HG02623 (cell line): Measurements from ENCODE around the gene AP1M2.
"Not testable (repeated sequence)": the region's sequence is repeated elsewhere in the genome, so short reads cannot be mapped to it uniquely, and the experiment has no call there.

Experiments used
- ATAC-seq: cut with Tn5 transposase; IDR thresholded peaks from one replicate; pipeline ENCODE4 v1.9.1; 2021; ENCODE audit warnings: moderate library complexity; ENCODE audit not compliant: unreplicated experiment

AP1M2 gene

DNA sequence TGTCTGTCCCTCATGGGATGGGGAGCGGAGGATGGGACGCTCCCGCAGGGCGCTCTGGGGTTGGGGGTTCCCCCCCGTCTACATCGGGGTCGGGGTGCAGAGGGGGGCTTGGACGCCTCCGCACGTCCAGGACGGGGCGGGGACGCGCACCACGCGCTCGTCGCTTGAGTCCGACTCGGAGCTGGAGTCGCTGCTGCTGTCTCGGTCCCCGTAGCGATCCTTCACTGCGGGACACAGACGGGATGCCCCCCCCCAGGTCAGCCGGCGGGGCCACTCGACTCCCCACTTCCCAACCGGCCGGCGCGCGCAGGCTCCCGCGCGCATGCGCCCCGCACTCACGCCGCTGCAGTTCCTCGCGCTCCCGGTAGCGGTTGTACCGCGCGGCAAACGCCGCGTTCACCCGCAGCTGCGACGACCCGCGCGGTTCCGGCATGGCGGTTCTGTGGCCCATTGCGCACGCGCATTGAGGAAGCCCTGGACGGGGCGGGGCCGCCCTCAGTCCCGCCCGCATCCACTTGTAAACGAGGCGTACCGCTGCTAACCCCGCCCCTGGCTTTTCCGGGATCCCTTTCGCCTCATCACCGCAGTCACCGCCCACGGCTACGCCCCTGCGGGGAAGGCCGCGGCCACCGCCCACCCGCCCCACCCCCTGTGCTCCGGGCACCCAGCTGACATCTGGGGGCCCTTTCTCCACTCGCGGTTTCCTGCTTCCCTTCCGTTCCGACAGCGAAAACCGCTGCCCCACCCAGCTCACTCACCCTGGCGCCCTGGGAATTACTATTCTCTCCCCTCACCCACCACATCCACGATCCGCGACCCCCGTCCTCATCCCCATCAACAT lies 21.3 kb downstream of the AP1M2 start, which contains the start of gene KRI1:
Gene KRI1 (minus strand): TSS at position 444 of the 841 bp plus-strand sequence. CDS start 11 bp downstream, at position 433.
- ATAC-seq = peak; percentile 40

DNA sequence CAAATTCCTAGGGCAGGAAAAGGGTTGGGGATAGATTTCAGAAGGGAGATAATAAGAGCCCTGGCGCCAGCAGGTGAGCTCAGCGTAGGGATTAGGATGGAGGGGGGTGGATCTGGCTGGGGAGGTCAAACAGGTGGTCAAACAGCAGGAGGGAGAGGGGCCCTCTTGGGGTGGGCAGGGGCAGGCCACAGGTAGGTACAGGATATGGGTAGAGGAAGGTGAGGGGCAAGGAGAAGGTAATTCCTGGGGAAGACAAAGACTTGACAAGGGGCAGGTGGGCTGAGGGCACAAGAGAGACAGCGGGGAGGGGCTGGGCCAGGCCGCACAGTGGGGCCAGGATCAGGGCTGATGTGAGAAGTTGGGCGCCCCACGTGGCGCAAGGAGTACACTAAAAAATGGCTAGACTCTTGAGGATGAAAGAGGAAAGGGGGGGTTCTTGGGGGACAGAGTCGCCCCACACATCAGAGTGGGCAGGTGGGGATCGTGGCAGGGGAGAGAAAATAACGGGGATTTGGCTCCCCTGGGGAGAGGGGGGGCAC lies 22.0 kb downstream of the AP1M2 start:
- ATAC-seq = no peak

DNA sequence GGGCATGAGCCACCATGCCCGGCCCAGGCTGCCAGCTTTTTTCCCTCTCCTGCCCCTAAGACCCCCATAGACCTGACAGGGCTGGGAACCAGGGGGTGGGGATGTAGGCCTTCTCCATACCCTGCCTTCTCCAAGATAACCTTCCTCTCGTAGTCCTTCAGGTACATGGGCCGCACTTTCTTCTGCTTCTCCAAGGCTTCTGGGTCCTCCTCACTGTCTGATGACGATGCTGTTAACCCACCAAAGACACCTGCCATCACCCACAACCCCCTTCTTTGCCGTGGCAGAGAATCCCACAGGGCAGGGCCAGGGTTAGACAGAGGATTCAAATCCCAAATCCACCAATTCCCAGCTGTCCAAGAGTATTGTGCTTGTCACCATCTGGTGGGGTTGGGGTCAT lies 24.5 kb downstream of the AP1M2 start:
- no peak for ATAC-seq

DNA sequence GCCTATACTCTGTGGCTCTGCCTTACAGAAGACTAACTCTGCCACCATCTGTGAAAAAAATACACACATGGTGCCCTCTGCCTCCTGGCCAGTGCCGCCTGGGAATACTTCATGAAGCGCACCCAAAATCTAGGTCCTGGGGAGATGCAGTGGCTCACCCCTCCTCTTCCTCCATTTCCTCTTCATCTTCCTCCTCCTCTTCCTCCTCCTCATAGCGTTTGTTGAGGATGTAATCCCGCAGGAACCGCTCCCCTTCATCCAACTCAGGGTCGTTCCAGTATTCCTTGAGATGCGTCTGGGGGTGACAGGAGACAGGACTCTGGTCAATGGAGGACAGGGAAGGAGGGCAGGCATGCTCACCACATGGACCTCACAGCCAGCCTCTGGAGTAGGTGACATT lies 27.0 kb downstream of the AP1M2 start:
- ATAC-seq = no peak

DNA sequence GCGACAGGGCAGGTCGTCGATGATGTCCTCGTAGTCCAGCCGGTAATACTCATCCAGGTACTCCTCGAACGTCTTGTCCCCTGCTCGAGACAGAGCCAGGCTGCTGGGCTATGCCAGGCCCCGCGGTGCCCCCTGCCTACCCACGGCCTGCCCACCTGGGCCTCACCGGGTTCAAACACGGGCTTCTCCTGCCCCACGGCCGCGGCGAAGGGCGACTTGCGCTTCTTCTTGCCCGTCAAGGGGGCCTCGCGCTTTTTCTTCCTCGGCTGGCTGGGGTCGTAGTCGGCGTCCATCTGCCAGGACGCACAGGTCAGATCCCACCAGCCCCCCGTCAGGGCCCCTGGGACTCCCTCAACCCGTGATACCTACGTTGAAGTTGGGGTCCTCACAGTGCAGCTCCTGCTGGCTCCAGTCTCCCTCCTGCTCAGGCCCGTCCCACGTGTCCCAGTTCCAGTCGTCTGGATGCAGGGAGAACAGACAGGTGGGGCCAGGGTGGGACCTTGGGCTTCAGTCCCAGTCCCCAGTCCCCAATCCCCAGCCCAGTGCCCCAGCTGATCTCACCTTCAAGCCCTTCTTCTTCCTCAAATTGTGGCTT lies 29.4 kb downstream of the AP1M2 start:
- no peak for ATAC-seq

DNA sequence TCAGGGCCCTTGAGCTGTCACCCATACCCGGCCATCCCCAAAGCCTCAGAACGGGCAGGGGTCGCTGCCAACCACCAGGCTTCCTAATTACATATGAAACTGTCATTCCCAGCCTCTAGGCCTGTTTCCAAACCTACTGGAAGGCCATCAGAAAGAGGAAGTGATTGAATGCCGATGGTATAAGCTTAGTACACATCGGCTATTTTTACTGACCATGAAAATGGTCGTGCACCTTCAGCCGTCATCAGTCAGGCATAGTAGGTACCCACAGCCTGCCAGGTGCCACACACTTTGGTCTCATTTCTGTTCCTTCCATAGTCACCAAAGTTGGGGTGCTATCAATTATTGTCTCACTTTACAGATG lies 31.5 kb downstream of the AP1M2 start:
- ATAC-seq = no peak

DNA sequence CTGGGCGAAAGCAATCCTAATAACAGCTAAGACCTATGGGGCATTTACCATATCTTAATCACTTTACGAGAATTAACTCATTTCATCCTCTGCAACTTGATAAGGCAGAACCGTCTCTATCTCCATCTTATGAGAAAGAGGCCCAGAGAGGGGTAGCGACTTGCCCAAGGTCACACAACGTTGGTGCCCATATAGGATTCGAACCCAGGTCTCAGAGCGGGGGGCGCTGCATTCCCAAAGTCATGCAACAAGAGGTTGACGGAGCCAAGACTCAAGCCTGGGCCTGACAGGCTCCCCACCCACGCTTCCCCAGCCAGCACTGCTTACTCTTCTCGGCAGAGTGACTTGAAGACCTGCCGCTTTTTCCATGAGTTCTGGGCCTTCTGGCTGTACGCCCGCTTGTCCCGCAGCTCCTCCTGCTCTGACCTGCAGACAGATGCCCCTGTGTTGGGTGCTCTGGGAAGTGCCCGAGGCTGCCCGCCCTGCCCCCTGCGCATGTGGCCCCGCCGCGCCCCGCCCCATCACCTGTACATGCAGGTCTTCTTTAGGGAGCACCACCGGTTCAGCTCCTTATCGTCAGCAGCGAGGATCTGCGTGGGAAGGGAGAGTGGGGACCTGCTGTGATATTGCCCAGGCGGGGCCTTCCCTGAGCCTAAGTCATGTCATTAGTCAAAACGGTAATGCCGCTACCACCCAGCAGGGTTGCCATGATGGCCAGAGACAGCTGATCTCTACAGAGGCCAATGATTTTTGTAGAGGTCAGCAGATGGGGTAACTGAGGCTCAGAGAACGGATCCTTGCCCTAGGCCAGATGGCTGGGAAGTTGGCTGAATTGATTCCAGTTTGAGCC lies 32.1 kb downstream of the AP1M2 start:
- ATAC-seq = no peak

DNA sequence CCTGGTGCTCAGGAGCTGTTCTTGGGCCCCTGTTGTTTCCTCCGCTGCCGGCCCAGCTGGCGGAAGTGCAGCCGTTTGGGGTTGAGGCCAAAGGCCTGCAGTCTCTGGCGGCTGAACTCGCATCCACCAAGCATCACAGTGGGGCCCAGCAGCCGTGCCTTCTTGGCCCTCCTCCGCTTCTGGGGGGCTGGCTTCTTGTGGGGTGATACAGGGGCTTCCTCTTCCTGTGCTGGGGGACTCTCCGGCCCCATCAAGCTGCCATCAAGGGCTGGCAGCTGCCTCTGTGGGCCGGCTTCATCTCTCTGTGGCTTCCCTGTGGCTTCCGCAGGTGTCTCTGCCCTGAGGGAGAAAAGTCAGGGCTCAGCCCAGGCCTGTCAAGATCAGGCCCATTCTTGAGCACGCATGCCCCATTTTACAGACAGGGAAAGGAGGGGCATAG lies 33.1 kb downstream of the AP1M2 start:
- peak; percentile 57 for ATAC-seq

DNA sequence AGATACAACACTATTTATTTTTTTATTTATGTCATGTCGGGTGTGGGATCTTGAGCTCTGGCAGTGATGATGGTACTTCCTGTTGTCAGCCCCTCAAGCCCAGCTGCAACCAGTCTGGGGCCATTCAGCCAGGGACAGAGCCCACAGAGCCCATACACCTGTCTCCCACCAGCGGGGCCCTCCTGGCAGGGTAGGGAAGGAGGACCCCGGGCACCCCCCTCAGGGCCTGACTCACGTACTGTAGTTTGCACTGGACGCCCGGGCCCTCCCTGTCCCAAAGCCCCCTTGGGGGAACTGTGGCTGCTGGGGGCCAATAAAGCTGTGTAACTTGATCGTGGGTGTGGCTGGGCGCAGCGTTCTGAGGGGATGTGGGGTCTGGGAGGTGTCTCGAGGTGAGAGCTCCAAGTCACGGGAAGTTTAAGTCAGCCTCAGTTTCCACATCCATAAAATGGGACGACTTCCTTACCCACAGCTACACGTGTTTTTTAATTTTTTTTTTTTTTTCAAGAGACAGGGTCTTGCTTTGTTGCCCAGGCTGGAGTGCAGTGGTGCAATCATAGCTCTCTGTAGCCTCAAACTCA lies 33.9 kb downstream of the AP1M2 start:
- no peak for ATAC-seq

DNA sequence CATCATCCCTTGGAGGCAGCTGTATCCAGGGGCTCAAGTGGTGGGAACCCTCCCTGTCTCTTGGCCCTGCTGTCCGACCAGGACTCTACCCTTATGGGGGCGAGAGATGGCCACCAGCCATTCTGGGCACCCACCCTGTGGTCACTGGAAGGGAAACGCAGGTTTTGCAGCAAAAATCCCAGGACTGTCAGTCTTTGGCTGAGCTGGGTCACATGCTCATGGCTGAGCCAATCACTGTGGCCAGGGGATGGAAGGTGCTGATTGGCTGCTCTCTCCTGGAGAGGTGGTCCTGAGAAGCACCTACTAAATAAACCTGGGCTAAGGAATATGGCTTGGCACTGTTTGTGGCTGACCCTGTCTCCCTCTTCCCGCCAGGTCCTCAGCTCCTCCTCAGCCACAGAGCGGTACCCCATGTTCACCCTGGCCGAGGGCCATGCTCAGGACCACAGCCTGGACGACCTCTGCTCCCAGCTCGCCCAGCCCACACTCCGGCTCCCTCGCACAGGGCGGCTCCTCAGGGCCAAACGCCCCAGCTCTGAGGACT lies 34.5 kb downstream of the AP1M2 start:
- ATAC-seq = no peak

DNA sequence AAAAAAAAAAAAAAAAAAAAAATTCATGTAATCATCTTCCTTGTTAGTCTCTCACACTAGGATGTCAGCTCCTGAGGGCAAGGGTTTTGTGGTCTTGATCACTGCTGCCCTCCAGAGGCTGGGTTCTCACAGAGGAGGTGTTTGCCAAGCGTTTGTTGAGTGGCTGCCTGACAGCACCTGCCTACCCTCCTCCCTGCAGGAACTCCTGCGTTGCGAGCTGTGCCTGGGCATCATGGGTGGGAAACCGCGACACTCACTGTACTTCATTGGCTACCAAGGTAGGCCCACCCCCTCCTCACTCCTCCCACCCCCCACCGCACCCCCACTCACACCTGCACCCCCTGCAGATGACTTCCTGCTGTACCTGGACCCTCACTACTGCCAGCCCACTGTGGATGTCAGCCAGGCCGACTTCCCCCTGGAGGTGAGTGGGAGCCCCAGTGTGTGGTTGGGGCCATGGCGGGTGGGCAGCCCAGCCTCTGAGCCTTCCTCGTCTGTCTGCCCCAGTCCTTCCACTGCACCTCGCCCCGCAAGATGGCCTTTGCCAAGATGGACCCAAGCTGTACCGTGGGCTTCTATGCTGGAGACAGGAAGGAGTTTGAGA lies 35.3 kb downstream of the AP1M2 start:
- no peak for ATAC-seq

DNA sequence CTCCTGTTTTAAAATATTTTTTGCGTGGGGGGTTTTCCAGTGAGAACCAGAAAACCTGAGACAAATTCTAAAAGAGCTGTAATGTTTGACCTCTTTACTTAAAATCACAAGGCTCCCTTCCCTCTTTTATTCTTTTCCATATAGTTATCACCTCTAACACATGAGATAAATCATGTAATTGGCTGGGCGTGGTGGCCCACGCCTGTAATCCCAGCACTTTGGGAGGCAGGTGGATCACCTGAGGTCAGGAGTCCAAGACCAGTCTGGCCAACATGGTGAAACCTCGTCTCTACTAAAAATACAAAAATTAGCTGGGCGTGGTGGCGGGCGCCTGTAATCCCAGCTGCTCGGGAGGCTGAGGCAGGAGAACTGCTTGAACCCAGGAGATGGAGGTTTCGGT lies 36.1 kb downstream of the AP1M2 start:
- not testable (repeated sequence) for ATAC-seq

DNA sequence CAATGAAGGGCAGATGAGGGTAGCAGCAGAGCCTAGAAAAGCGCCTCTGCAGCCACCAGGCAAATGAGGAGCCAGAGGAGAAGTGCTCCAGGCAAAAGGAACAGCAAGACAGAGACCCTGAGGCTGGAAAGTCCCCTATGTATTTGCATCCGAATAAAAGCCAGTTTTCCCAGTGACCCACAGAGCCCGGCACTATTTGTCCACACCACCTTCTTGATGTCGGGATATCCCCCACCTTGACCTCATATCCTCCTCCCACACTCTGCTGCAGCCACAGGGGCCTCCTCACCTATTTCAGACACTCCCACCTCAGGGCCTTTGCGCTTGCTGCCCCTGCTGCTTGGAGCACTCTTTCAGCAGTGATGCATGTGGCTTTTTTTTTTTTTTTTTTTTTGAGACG lies 36.8 kb downstream of the AP1M2 start:
- no peak for ATAC-seq

DNA sequence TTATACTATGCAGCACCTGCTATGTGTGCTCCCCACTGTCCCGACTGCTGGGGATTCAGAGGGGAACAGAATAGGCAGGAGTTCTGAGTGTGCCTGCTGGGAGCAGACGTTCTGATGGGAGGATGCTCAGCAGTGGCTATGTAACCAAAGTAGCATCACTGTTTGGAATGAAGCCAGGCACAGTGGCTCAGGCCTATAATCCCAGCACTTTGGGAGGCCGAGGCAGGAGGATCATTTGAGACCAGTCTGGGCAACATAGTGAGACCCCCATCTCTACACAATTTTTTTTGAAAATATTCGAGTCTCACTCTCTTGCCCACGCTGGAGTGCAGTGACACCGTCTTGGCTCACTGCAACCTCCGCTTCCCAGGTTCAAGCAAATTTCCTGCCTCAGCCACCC lies 37.4 kb downstream of the AP1M2 start:
- ATAC-seq = no peak

DNA sequence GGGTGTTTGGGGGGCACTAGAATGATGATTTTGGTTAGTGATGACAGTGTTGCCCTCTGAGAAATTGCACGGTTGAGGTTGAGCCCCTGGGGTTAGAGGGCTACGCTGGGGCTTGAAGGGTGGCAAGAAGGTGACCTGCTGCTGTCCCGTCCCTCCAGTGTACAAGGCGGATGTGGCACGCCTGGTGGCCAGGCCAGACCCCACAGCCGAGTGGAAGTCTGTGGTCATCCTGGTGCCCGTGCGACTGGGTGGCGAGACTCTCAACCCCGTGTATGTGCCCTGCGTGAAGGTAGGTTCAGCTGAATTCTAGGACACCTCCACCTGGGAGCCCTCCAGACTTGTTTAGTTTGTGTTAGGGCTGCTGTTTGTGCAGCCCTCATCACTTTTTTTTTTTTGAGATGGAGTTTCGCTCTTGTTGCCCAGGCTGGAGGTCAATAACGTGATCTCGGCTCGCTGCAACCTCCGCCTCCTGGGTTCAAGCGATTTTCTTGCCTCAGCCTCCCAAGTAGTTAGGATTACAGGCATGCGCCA lies 38.3 kb downstream of the AP1M2 start:
- ATAC-seq = no peak

DNA sequence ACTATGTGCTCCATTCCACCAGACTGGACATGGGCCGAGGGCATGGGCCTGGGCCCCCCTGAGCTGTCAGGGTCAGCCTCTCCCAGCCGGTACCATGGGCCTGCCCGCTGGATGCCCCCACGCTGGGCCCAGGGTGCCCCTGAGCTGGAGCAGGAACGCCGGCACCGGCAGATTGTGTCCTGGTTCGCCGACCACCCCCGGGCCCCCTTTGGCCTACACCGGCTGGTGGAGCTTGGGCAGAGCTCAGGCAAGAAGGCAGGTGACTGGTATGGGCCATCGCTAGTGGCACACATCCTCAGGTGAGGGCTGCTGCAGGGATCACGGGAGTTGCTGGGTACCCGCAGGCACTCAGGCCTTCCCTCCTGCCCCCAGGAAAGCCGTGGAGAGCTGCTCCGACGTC lies 40.3 kb downstream of the AP1M2 start:
- ATAC-seq = no peak

DNA sequence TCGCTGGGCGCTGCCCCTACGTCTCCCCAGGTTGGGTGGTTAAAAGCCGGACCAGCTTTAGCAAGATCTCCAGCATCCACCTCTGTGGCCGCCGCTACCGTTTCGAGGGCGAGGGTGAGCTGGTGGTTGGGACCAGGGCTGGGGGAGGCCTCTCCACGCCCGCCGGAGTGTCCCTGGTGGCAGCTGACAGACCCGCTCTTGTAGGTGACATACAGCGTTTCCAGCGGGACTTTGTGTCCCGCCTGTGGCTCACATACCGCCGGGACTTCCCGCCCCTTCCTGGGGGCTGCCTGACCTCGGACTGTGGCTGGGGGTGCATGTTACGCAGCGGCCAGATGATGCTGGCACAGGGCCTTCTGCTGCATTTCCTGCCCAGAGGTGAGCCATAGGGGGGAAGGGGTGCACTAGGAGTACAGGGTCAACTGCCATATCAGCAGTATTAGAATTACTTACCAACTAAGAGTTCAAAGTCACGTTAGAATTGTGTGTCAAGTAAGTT lies 42.3 kb downstream of the AP1M2 start:
- no peak for ATAC-seq

DNA sequence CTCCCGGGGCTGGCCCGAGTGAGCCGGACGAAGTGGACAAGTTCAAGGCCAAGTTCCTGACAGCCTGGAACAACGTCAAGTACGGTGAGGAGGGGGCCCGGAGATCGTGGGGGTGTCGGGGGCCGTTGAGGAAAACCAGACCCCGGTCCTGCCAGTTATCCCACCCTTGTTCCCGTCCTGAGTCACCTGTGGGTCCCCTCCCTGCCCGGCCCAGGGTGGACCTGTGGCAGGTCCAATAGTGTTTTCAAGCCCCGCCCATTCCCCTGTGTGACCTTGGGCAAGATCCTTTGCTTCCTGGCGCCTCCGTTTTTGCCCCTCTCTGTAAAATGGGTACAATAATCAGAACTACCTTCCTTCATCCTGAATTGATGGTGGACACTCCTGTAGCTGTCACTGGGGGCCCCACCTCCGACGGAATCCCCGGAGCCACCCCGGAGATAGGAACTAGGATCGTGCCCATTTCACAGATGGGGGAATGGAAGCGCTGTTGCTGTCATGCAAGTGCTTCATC lies 42.8 kb downstream of the AP1M2 start:
- no peak for ATAC-seq

DNA sequence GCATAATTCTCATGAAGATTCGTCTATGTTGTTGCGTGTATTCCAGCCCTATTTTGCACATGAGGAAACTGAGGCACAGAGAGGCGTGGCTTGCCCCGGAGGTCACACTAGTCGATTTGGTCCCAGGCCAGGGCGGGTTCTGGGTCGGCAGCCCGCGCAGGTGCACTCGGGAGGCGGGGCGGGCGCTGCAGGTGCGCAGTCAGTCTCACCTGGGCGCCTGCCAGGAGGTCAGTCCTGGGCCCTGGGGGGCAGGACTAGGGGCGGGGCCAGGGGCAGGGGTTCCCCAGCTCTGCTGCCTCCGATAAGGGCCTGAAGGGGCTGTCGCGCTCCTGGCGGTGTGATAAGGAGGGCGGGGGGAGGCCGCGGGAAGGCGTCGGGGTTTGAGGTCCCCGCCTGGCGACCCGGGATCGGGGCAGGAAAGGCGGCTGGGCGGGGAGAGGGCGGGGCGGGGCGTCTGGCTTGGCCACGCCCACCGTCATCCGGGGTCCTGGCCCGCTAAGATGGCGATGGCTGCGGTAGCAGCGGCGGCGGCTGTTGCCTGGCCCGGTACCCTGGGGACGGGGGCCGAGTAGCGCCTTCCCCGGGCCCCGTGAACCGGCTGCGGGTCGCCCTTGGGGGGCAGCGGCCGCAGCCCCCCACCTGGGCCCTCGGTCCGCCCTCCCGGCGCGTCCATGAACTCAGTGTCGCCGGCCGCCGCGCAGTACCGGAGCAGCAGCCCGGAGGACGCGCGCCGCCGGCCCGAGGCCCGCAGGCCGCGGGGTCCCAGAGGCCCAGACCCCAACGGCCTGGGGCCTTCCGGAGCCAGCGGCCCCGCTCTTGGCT lies 43.5 kb downstream of the AP1M2 start, which contains the start of gene ATG4D:
Gene ATG4D (plus strand): TSS at position 485 of the 822 bp plus-strand sequence. CDS start 187 bp downstream, at position 672.
- peak; percentile 73 for ATAC-seq
